HepG2 (cell line): ENCODE measurements around the gene HRH3. TPM values are rescaled to one million over a fixed set of nuclear protein-coding genes. Genes with fewer than 3 reads are reported as not detected.

ENCODE experiments used
- ATAC-seq: fragments of 200-7000 bp; cut with Tn5 transposase; 3 replicates; pipeline ENCODE4 v1.9.1; 2020; ENCODE audit warnings: mild to moderate bottlenecking, moderate library complexity
- BruUV-seq: library from RNA; stranded (reverse); fragments of 400-500 nt; replicated peaks from 2 replicates; lab custom pipeline; 2021; lab: Mats Ljungman, UMichigan
- CTCF ChIA-PET: fragments of 300-600 bp; formaldehyde crosslinking; extraction: SDS; loops from one replicate; lab custom pipeline; 2021; ENCODE audit warnings: low total read pairs, inconsistent platforms, low intra/inter-chr PET ratio; lab: Yijun Ruan, JAX
- POLR2A ChIA-PET: fragments of 350-600 bp; sonication (Branson Sonifier 250); formaldehyde crosslinking; loops from one replicate; lab custom pipeline; 2020; ENCODE audit warnings: antibody characterized with exemption, inconsistent platforms; lab: Yijun Ruan, JAX
- DNase-seq: peaks from one replicate; pipeline ENCODE4 v3.0.0-alpha.2; 2015; ENCODE audit warnings: low spot score
- FAIRE-seq: peaks from 3 replicates; lab custom pipeline; 2011; peaks lifted over from hg19 to GRCh38; lab: Jason Lieb, UNC
- H2AFZ ChIP-seq: one replicate; pipeline ENCODE4 v1.6.1; 2011; ENCODE audit warnings: low read length, inconsistent platforms
- H3K27ac ChIP-seq: fragments of 300-600 bp; 3 replicates; pipeline ENCODE4 v1.8.0; 2011; ENCODE audit warnings: mixed run types, mild to moderate bottlenecking, mixed read lengths, low read length, inconsistent platforms; ENCODE audit not compliant: insufficient read depth; ENCODE audit errors: extremely low read length
- H3K27me3 ChIP-seq, 2 experiments: fragments of 200-600 bp in 1 of 2; 2 replicates in 1 of 2; 3 replicates in 1 of 2; pipeline versions ENCODE4 v1.6.0 to v1.8.0; 2011; ENCODE audit warnings: low read length in 2 of 2, mild to moderate bottlenecking in 2 of 2, moderate library complexity in 2 of 2, inconsistent platforms in 1 of 2; ENCODE audit not compliant: insufficient read depth in 2 of 2, control insufficient read depth in 1 of 2
- H3K36me3 ChIP-seq, 2 experiments: fragments of 200-600 bp in 1 of 2; replicated peaks in 1 of 2; 2 replicates in 1 of 2; 3 replicates in 1 of 2; pipeline versions ENCODE4 v1.5.1 to v1.8.0; 2011; ENCODE audit warnings: low read length in 2 of 2, inconsistent platforms in 1 of 2; ENCODE audit not compliant: insufficient read depth in 2 of 2, control insufficient read depth in 1 of 2
- H3K4me1 ChIP-seq: 2 replicates; pipeline ENCODE4 v1.5.1; 2012; ENCODE audit warnings: low read length, inconsistent platforms; ENCODE audit not compliant: insufficient read depth
- H3K4me2 ChIP-seq: 2 replicates; pipeline ENCODE4 v1.6.0; 2011; ENCODE audit warnings: low read depth, low read length, inconsistent platforms
- H3K4me3 ChIP-seq, 3 experiments: fragments of 200-600 bp in 1 of 3; sonication (generic), shearing (Covaris generic) in 1 of 3; replicated peaks in 1 of 3; 2 replicates each; pipeline ENCODE4 v1.5.1; 2011 to 2016; ENCODE audit warnings: low read length in 3 of 3, inconsistent platforms in 2 of 3, low read depth in 2 of 3, mild to moderate bottlenecking in 2 of 3, control low read depth in 1 of 3, mixed read lengths in 1 of 3; ENCODE audit not compliant: insufficient read depth in 1 of 3
- H3K79me2 ChIP-seq: one replicate; pipeline ENCODE4 v1.6.1; 2011; ENCODE audit warnings: low read length, inconsistent platforms; ENCODE audit not compliant: insufficient read depth
- H3K9ac ChIP-seq: 2 replicates; pipeline ENCODE4 v1.6.0; 2011; ENCODE audit warnings: mild to moderate bottlenecking, low read depth, low read length, inconsistent platforms; ENCODE audit not compliant: insufficient read depth
- H3K9me3 ChIP-seq: 2 replicates; pipeline ENCODE4 v1.5.1; 2012; ENCODE audit warnings: mild to moderate bottlenecking, low read length
- H4K20me1 ChIP-seq: 2 replicates; pipeline ENCODE4 v1.6.0; 2011; ENCODE audit warnings: inconsistent platforms, mild to moderate bottlenecking, low read length, moderate library complexity; ENCODE audit not compliant: insufficient read depth
- ATRX ChIP-seq: sonication (generic); formaldehyde crosslinking; IDR thresholded peaks from 2 replicates; pipeline ENCODE4 v1.4.0; 2020; ENCODE audit warnings: missing genetic modification reagents, borderline replicate concordance
- ERF ChIP-seq: IDR thresholded peaks from 2 replicates; pipeline ENCODE4 v1.6.1; 2018; ENCODE audit warnings: missing biosample characterization, missing genetic modification reagents
- GABPA ChIP-seq, 2 experiments: IDR thresholded peaks; 2 replicates each; pipeline ENCODE4 v1.6.1; 2011 to 2016; ENCODE audit warnings: low read depth in 2 of 2, low read length in 1 of 2, missing biosample characterization in 1 of 2, missing genetic modification characterization in 1 of 2
- KLF16 ChIP-seq, 2 experiments: sonication (generic) in 1 of 2; formaldehyde crosslinking in 1 of 2; IDR thresholded peaks; 2 replicates each; pipeline versions ENCODE4 v1.6.1 to v1.8.0; 2016 to 2023; ENCODE audit warnings: missing genetic modification reagents in 2 of 2, missing compliant biosample characterization in 1 of 2
- PHF8 ChIP-seq: sonication (generic); formaldehyde crosslinking; IDR thresholded peaks from 2 replicates; pipeline ENCODE4 v1.5.0; 2020; ENCODE audit warnings: missing genetic modification reagents
- ZFP1 ChIP-seq: IDR thresholded peaks from 2 replicates; pipeline ENCODE4 v1.6.1; 2016
- ZNF138 ChIP-seq: sonication (generic); formaldehyde crosslinking; IDR thresholded peaks from 2 replicates; pipeline ENCODE4 v1.5.0; 2020; ENCODE audit warnings: mild to moderate bottlenecking, low read depth, missing genetic modification reagents
- ZNF335 ChIP-seq: sonication (generic); formaldehyde crosslinking; IDR thresholded peaks from 2 replicates; pipeline ENCODE4 v1.4.0; 2020; ENCODE audit warnings: missing genetic modification reagents
- ZNF547 ChIP-seq: sonication (generic); formaldehyde crosslinking; IDR thresholded peaks from 2 replicates; pipeline ENCODE4 v1.5.1; 2020; ENCODE audit warnings: mild to moderate bottlenecking, missing genetic modification reagents
- ZNF556 ChIP-seq: sonication (generic); formaldehyde crosslinking; IDR thresholded peaks from 2 replicates; pipeline ENCODE4 v1.4.0; 2020; ENCODE audit warnings: mild to moderate bottlenecking, missing genetic modification reagents, borderline replicate concordance
- WGBS: methylation state at CpG from one replicate; pipeline ENCODE4 v1.1.6; 2017; ENCODE audit warnings: low lambda C conversion rate; 5-methylcytosine and 5-hydroxymethylcytosine counted together
- in situ Hi-C: cut with HindIII; loops from 2 replicates; pipeline ENCODE4 v1.10.0; 2017; ENCODE audit warnings: low pct_unique_long_range_greater_than_20kb; ENCODE audit not compliant: extremely low pct_ligation_motif_present
- intact Hi-C: fragments of 100-400 bp; cut with micrococcal nuclease; formaldehyde crosslinking; loops from one replicate; pipeline ENCODE4 v1.10.0; 2022; ENCODE audit not compliant: unreplicated experiment
- polyA plus RNA-seq, 8 experiments: library from polyadenylated mRNA; depleted of rRNA in 3 of 8; stranded (reverse) in 7 of 8; unstranded in 1 of 8; fragments of >200 nt; fragmentation: Illumina TruSeq in 4 of 8; extraction: Trizol in 4 of 8; gene quantifications; 2 replicates each; pipeline versions ENCODE4 v1.2.1 to v1.2.3, GENCODE V29; 2011 to 2016; ENCODE audit warnings: low read depth in 4 of 8, missing spikeins in 1 of 8, mixed read lengths in 1 of 8; ENCODE audit not compliant: insufficient read depth in 1 of 8
- total RNA-seq, 5 experiments: library from RNA; depleted of rRNA; stranded (reverse); fragments of >200 nt; fragmentation: Illumina TruSeq; extraction: Trizol; gene quantifications; 2 replicates each; pipeline ENCODE4 v1.2.3, GENCODE V29; 2016; ENCODE audit warnings: low read depth in 1 of 5
- TF ChIP-seq, protein P1 (sequence below): sonication (generic); formaldehyde crosslinking; IDR thresholded peaks from 2 replicates; pipeline ENCODE4 v1.4.0; 2020; ENCODE audit warnings: missing genetic modification reagents
- TF ChIP-seq, protein P2 (sequence below): sonication (generic); formaldehyde crosslinking; IDR thresholded peaks from 2 replicates; pipeline ENCODE4 v1.4.0; 2020; ENCODE audit warnings: low read depth, mild to moderate bottlenecking, missing genetic modification reagents
- TF ChIP-seq, protein P3 (sequence below): sonication (generic); formaldehyde crosslinking; IDR thresholded peaks from 2 replicates; pipeline ENCODE4 v1.4.0; 2020; ENCODE audit warnings: missing genetic modification reagents, mild to moderate bottlenecking, borderline replicate concordance

The HRH3 gene
- total and polyA plus RNA-seq, 2 of the 13 experiments (the other 11 are each of a cell fraction or from before 2014, with no cell fraction given), result 0.18 TPM; not detected in 1

DNA sequence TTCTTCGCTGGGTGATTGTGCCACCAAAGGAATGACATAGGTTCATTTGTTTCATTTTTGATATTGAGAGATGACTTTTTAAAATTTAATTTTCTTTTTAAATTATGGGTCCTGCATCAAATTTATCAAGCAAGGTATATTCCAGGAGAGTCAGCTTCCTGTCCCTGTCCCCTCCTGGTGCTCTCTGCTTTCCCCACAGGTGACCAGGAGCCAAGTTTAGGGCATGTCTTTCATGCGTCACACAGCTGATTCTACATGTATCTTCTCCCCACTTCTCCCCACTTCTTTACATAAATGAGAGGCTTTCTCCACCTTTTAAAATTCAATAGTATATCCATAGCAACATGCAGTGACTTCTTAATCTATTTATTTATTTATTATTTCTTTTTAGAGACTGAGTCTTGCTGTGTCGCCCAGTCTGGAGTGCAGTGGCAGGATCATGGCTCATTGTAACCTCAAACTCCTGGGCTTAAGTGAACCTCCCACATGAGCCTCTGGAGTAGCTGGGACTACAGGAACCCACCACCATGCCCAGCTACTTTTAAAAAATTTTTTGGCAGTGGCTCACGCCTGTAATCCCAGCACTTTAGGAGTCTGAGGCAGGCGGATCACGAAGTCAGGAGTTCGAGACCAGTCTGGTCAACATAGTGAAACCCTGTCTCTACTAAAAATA, 48.3 kb upstream of the HRH3 start (continued):
- TF ChIP-seq, protein P1, sequence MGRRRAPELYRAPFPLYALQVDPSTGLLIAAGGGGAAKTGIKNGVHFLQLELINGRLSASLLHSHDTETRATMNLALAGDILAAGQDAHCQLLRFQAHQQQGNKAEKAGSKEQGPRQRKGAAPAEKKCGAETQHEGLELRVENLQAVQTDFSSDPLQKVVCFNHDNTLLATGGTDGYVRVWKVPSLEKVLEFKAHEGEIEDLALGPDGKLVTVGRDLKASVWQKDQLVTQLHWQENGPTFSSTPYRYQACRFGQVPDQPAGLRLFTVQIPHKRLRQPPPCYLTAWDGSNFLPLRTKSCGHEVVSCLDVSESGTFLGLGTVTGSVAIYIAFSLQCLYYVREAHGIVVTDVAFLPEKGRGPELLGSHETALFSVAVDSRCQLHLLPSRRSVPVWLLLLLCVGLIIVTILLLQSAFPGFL (CRISPR knock-in tag), result no peak
- TF ChIP-seq ZNF556 (CRISPR knock-in tag) (no peak), ERF (no peak), ZNF547 (no peak), ZFP1 (no peak)
- TF ChIP-seq, all 625 proteins: peak for 0

DNA sequence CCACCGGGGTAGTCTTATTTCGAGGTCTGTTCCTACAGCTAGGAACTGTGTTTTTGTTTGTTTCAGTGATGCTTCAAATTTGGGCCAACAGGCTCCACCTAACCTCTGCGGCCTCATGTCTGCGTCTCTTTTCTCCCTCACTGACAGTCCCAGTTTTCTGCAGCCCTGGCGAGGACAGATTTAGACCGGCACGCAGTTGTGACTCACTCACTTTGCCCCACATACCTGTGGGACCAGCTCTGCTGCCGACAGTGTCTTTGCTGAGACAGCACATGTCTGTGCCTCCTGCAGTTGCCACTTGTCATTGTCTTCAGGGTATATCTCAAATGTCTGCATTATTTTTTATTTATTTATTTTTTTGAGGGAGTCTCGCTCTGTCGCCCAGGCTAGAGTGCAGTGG, 47.5 kb upstream of the HRH3 start:
- no peak for TF ChIP-seq KLF16 (CRISPR knock-in tag; IDR thresholded peaks at IDR 0.05)
- TF ChIP-seq, protein P2, sequence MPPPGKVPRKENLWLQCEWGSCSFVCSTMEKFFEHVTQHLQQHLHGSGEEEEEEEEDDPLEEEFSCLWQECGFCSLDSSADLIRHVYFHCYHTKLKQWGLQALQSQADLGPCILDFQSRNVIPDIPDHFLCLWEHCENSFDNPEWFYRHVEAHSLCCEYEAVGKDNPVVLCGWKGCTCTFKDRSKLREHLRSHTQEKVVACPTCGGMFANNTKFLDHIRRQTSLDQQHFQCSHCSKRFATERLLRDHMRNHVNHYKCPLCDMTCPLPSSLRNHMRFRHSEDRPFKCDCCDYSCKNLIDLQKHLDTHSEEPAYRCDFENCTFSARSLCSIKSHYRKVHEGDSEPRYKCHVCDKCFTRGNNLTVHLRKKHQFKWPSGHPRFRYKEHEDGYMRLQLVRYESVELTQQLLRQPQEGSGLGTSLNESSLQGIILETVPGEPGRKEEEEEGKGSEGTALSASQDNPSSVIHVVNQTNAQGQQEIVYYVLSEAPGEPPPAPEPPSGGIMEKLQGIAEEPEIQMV, result no peak
- no peak for TF ChIP-seq ZNF138
- TF ChIP-seq, protein P3, sequence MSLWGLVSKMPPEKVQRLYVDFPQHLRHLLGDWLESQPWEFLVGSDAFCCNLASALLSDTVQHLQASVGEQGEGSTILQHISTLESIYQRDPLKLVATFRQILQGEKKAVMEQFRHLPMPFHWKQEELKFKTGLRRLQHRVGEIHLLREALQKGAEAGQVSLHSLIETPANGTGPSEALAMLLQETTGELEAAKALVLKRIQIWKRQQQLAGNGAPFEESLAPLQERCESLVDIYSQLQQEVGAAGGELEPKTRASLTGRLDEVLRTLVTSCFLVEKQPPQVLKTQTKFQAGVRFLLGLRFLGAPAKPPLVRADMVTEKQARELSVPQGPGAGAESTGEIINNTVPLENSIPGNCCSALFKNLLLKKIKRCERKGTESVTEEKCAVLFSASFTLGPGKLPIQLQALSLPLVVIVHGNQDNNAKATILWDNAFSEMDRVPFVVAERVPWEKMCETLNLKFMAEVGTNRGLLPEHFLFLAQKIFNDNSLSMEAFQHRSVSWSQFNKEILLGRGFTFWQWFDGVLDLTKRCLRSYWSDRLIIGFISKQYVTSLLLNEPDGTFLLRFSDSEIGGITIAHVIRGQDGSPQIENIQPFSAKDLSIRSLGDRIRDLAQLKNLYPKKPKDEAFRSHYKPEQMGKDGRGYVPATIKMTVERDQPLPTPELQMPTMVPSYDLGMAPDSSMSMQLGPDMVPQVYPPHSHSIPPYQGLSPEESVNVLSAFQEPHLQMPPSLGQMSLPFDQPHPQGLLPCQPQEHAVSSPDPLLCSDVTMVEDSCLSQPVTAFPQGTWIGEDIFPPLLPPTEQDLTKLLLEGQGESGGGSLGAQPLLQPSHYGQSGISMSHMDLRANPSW (CRISPR knock-in tag), result no peak
- TF ChIP-seq ZNF335 (CRISPR knock-in tag), result no peak
- TF ChIP-seq ATRX (CRISPR knock-in tag), result no peak
- TF ChIP-seq GABPA (IDR thresholded peaks at IDR 0.05; ENCODE audit: low read depth, low read length), result no peak
- no peak for TF ChIP-seq GABPA (CRISPR knock-in tag; IDR thresholded peaks at IDR 0.05; ENCODE audit: low read depth)
- TF ChIP-seq PHF8 (CRISPR knock-in tag), result no peak
- TF ChIP-seq, all 625 proteins: peak for 0
- in situ Hi-C loops (no loop called here), intact Hi-C loops (no loop called here)
- POLR2A ChIA-PET, result no interaction called here
- WGBS, result 93% methylated on average over 10 of the region's 10 CpGs
- no peaks in the 10 kb centered on the region for H3K79me2 ChIP-seq
- H3K9ac ChIP-seq, result no peak overlapping the region
- 0 out of 2 replicates have a peak, but pooled peaks cover 7% of the 10 kb centered on the region for H3K4me1 ChIP-seq
- CTCF ChIA-PET, result no interaction called here
- no peak overlapping the region for H3K4me2 ChIP-seq
- H3K4me3 ChIP-seq, result no peak overlapping the region
- no peaks in the 10 kb centered on the region for H3K9me3 ChIP-seq
- H3K36me3 ChIP-seq, result peaks cover 47 to 65% of the 10 kb centered on the region in 2 experiments
- DNase-seq (no peak), FAIRE-seq (no peak), ATAC-seq (no peak)
- peaks cover 14% of the 10 kb centered on the region; the same call in 1 of the 2 replicates for H4K20me1 ChIP-seq
- no peaks in the 10 kb centered on the region for H3K27me3 ChIP-seq
- no peak overlapping the region for H2AFZ ChIP-seq
- no peak overlapping the region for H3K27ac ChIP-seq
- no TSS peak for BruUV-seq
